CD4-positive, alpha-beta T cell treated with Interleukin-2 at 100 ng/mL for 4 hours (primary cell): ENCODE data around the gene UVSSA.

Source experiments
- DNase-seq: peaks from one replicate; pipeline ENCODE4 v3.0.0-alpha.2; 2020; ENCODE audit warnings: low spot score

Gene UVSSA

DNA sequence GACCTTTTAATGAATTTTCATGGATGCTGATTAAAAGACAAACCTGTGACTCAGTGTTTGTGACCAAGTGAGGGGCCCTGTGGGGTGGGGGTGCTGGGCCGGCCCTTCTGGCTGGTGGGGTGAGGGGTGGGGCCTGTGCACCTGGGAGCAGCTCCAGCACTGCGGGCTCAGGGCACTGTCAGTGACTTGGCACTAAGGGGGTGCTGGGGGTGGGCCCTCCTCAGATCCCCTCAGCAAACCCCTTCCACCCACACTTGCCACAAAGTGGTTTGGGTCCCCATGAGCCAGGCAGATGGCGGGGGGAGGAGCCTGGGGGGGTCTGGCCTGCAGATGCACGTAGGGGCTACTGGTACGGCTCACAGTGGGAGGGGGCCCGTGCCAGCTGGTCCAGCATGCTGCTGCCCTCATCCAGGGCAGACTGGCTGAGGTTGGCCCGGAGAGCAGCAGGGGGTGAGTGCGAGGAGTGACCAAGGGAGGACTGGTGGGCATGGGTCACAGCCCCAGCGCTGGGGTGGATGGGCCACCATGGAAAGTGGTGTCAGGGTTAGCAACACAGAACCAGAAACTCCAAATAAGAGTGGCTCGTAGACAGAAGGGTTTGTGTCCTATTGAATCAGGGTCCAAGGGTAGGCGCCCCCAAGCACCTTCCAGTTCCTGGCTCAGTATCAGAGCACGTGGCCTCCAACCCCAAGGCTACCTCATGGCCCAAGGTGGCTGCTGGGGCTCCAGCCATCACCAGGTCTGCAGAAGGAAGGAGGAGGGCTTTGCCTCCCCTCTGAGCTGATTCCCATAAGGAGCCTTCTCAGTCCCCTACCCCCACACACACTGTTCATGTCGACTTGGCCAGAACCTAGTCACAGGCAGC, 49.2 kb downstream of the UVSSA start:
- no peak for DNase-seq

DNA sequence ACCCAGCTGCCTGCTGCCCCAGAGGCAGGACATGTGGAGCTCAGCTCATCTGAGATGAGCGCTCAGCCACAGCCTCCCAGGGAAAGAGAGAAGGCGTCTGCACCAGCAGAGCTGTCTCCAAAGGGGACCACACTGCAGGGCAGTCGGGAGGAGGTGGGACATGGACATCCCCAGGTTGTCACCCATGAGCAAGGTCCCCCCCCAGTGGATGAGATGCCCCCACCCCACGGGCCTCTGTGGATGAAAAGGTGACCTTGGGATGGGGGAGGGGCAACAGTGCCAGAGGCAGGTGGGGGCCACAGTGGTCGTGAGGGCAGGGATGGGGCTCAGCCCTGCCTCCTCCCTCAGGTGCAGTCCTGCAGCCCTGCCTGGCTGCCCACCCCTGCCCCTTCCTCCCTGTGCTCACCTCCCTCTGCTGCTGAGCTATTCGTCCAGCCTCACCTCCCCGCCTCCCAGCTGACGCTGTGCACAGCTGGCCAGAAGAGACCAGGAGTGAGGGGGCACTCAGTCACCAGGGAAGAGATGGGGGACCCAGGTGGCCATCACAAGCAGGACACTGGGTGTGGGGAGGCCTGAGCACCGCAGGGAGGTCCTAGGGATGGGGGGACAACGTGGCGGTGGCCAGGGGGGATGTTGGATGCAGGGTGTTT, 49.9 kb downstream of the UVSSA start:
- no peak for DNase-seq

DNA sequence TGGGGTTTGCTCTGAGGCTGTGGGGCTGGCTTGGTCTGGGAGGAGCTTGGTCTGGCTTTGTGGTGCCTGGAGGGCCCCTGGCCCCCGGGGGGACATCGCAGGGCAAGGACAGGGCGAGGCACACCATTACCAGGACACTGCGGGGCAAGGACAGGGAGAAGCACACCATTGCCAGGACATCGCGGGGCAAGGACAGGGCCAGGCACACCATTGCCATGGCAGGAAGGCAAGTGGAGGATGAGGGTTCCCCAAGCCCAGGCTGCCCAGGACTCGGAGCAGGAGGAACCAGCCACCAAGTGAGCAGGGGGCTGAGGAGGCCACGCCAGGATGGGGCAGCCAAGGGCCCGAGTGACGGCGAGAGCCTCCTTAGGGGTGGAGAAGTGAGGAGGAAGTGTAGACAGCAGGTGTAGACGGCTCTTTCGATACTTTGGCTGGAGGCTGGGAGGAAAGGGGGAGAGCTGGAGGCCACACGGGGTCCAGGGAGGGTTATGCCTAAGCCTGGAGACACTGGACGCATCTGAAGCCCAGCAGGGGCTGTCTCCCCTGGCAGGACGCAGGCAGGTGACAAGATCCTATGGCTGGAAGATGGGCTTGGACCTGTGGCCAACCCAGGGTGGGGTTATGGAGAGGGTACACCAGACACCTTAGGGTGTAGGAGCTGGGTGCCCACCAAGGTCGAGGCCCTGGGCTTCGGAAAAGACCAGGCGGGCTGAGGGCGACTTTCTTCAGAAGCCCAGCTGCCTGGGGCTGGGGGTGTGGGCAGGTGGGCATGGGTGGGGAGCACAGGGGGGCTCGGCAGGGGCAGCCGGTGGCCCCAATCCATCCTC, 51.9 kb downstream of the UVSSA start:
- no peak for DNase-seq

DNA sequence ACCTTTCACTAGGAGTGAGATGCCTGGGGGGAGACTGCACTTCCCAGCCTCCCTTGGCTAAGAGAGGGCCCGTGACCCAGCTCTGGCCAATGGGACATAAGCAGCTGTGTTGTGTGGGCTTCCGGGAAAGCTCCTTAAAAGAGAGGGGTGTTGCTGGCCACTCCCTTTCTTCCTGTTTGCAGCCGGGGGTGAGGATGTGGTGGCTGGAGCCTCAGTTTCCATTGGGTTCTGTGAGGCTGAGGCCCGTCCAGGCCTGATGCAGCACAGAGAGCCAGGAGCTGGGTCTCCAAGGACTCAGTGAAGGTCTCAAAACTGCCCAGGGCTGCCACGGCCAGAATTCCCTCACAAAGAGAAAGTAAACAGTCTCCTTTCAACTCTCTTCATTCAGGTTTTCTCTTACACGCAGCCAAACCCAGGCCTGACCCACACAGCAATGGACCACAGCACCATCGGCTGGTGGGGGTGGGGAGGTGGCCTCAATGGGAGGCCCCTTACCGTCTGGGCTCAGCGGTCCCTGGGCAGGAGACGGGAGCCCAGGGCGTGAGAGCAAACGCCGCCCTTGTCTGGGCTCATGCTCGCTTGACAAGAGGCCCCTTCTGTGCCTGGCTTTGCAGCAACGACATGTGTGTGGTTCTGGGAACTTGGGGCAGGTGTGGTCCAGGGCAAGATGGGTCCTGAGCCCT, 52.6 kb downstream of the UVSSA start:
- DNase-seq = no peak

DNA sequence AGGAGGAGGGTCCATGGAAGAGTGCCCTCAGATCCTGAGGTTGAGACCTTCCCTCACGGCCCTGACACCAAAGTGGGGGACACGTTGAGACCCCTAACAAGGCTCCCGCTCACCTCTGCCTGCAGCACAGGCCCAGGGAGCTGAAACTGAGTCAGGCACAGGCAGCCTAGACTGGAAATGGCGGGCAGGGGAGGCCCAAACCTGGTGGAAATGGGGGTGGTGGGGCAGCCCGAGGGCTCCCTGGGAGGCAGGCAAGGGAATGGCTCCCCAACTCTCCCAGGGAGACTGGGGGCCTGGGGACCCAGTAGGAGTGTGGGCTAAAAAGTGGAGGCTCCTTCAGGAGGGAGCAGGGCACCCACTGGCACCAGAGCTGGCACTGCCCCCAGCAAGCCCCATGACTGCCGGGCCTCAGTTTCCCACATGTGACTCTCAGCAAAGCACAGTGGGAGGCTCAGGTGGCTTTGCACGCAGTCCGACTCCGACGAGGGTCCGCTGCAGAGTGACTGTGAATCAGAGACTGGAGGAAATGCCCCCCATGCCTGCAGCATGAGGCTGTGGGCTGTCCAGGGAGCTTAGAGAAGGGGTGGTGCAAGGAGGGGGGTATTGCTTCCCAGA, 53.3 kb downstream of the UVSSA start:
- DNase-seq = no peak

DNA sequence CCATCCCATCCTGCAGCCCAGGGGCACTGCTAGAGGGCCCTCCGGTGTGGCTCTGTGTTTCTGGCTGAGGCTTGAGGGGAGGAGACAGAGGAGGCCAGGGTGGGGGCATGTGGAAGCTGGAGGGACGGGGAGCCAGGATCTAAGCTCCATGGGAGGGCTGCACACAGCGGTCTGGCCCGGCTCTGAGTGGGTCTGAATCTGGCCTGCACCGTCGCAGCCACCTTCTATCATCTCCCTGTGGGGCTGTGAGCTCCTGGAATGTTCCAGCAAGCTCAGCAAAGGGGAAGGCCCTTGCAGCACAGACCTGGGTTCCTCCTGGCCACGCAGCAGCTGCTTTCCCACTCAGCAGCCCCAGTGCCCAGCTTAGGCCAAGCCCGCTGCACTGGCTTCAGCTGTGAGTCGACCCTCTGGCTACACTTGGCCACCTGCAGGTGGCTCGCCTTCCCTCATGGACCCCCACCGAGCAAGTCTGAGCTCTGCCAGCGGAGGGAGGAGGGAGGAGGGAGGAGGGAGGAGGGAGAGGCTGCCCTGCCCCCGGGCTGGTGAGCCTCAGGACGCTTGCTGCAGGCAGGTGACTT, 53.9 kb downstream of the UVSSA start:
- DNase-seq = no peak

DNA sequence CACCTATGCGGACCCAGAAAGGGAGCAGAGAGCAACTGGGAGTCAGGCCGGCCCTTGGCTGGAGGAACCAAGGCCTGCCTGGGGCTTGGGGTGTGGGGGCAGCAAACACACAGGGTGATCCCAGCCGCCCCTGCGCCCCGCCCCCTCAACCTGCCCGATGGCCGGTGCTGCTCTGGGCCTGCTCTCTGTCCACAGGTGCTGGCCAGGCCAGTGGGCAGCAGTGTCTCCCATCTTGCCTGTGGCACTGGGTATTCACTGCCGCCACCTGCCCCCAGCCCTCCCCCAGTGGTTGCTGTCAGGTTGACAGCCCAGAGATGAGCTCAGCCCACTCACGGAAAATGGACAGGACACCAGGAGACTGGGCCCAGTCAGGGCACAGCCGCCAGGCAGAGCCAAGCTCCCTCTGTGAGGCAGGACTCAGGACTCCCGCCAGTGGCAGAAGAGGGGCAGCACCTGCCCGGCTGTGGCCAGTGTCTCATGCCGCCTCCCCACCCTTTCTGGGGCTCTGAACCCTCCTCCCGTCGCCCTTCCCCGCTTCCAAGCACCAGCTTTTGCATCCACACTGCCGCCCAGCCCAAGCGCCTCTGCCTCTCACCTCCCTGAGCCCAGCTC, 54.5 kb downstream of the UVSSA start:
- no peak for DNase-seq

DNA sequence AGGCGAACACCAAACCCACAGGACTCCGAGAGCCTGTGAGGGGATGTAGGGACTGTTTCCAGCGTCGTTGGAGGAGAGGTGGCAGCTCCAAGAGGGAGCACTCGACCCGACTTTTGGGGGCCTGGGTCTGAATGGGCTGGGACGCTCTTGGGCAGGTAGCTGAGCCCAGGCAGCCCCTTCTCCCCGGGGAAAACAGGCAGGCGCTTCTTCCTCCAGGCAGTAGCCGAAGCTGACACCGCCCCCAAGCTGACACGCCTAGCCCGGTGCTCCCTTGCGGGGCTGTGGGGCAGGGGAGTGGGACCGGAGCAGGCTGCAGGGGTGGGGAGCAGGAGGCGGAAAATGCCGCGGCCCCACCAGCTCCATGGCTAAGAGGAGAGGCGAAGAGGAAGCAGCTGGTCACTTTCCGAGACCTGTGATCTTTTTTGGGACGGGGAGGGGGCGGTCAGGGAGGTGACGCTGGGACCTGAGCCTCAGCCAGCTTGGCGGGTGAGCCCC, 55.1 kb downstream of the UVSSA start:
- no peak for DNase-seq

DNA sequence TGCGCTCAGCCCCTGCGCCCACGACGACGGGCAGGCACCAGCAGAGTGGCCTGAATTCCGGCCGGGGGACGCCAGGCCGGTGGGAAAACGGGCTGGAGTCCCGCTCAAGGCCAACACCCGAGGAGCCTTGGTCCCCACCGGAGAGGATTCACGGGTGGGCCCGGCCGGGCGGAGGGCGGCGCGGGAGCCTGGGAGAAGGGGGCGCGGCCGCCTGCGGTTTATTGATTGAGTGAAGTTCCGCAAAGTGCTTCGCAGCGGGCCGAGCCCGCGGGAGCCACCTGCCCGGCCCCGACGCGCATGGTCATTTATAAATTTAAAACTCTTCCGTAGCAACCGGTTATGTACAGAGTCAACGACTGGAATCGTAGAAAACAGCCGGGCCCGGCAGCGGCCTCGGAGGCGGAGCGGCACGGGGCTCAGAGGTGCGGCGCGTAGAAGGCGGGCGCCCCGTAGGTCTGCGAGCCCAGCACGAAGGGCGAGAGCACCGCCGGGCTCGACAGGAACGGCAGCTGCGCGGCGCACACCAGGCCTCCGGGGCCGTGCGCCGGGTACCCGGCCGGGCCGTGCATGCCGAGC, 55.6 kb downstream of the UVSSA start:
- no peak for DNase-seq

DNA sequence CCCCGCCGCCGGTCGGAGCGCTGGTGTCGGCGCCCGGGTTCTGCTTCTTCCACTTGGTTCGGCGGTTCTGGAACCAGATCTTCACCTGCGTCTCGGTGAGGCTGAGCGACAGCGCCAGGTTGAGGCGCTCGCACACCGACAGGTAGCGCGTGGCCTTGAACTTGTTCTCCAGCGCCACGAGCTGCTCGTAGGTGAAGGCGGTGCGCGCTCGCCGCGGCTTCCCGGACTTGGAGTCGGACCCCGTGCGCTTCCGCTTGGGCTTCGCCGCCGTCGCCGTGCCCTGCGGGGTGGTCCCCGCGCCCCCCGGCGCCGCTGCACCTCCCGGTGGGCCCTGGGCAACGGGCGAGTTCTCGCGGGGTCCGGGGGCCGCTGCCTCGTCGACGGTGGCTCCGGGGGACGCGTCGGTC, 56.2 kb downstream of the UVSSA start:
- no peak for DNase-seq

DNA sequence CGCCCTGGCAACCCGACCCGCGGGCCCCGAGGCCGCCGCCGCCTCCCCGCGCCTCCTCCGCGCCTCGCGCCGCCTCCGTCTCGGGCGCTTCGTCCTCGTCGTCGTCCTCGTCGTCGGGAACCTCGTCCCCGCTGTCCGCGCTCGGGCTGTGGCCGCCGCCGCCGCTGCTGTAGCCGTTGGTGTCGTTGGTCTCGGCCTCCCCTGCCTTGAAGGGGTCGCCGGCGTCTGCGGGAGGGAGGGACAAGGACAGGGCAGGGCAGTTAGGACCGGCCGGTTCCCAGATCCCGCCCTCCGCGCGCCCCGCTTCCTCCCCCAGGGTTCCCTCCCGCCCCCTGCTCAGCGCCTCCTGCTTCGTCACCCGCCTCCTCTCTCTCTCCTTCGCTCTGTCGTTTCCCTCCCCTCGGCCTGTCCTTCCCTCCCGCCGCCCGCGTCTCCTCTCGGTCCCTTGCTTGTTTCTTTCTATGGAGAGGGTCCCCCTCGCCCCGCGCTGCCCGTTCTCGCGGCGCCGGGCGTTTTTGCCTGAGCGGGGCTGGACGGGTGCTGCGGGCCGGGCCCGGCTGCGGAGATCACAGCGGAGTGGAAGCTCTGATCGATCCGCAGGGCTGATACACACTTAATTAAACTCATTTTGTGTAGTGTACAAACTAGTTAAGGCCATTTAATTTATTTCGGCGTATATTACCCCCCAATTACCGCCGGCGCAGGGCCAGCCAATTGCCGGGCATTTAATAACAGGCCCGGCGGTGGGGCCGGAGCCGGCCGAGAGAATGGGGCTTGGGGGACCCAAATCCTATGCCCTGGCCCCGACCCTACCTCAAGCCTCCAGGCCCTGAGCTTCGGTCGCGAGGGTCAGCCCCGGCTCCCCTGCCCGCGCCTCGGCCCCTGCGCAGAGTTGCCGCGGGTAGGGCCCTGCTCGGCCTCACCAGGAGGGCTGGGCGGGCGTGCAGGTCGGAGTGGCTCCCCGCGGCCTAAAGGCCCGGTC, 56.9 kb downstream of the UVSSA start:
- no peak for DNase-seq

DNA sequence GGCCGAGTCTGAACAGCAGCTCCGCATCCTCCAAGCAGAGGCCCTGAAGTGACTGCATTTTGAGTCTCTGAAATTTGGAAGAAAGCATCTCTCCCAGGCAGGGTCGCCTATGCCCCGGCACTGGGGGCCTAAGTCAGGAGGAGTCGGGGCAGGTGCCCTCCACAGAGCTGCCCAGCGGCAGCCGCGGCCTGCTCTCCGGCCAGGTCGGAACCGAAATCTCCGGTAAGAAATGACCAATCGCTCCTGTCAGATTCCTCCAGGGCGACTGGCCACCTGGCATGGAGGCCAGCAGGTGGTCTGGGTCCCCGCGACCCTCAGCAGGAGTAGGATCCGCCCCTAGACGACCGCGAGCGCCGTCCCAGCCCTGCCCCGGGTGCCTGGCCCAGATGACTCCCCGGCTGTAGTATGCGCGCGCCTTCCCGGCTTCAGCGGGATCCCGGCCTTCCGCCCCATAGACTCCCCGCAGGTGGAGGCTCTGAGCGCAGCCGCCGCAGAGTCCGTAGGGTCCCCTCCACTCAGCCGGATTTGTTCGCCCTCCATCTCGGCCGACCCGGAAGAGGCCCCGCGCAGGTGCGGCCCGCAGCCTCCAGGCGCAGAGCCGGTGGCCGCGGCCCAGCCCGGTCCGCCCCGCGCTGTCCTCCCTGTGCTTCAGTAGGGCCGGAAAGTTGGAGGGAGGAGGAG, 57.7 kb downstream of the UVSSA start:
- no peak for DNase-seq

DNA sequence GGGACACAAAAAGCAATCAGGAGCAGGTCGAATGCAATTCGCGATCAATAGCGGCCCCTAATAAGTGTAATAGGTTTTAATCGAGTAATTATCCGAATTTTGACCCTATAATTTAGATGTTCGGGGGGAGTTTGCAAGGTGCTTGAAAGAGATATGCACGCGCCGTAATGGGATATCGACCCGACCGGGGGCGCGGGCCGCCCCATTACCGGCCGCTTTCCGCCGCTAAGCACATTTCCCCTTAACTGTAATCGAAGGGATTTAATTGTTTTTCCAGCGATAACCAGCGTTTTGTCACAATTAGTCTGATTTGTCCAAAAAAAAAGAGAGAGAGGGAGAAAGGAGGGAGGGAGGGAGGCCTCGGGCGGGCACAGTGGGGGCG, 58.2 kb downstream of the UVSSA start:
- no peak for DNase-seq

DNA sequence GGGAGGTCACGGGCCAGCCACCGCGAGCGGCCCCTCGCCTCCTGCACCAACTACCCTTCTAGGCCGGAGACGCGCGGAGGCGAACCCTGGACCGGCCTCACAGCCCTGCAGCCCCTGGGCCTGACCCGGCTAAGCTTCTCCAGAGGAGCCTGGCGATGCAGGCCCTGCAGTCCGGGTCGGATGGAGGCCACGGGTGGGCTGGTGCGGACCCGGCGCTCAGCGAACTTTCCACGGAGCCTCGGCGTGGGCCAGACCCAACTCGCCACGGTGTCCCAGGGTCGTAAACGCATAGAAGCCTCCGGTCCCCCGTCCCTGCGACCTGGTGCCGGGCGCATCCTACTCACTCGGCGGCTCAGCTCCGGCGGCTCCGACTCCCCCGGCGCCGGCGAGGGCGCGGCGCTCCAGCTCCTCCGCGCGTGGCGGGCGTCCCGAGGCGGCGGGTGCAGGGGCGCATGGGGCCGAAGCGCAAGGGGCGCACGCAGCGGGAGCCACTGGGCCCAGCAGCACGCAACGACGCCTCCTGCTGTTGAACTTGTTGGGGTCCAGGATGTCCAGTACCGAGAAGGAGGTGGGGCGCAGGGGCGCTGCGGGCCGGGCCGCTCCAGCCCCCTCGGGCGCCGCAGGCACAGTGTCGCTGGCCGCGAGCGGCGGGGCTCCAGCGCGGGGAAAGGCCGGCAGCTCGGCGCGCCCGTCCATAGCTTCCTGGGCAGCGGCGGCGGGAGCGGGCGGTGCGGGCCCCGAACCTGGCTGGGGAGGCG, 58.8 kb downstream of the UVSSA start:
- no peak for DNase-seq

DNA sequence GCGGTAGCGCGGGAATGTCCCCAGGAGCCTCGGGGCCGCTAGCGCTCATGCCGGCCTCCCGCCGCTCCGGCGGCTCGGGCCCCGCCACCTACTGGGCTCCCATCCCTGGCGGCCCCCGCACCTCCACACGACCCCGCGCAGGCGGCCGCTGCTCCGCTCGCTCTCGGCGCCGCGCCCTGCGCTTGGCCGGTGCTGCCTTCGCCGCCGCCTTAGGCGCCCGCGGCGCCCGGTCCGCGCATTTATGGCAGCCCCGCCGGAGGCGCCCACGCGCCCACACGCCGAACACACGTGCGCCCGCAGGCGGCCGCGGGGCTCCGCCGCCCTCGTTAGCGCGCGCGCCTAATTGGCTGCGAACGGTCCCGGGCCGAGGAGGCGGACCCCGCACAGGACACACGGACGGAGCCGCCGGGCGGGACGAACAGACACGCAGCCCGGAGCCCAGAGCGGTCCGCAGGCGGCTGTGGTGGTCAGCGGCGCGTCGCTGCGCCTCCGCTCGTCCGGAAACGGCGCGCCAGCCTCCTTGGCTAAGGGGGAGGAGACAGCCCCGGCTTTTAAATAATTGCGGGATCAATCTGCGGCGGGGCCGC, 59.5 kb downstream of the UVSSA start, which contains the start of gene NKX1-1:
TSS of gene NKX1-1 (minus strand) at position 49 of the 587 bp plus-strand sequence. CDS start at position 49, 0 bp downstream.
- no peak for DNase-seq

DNA sequence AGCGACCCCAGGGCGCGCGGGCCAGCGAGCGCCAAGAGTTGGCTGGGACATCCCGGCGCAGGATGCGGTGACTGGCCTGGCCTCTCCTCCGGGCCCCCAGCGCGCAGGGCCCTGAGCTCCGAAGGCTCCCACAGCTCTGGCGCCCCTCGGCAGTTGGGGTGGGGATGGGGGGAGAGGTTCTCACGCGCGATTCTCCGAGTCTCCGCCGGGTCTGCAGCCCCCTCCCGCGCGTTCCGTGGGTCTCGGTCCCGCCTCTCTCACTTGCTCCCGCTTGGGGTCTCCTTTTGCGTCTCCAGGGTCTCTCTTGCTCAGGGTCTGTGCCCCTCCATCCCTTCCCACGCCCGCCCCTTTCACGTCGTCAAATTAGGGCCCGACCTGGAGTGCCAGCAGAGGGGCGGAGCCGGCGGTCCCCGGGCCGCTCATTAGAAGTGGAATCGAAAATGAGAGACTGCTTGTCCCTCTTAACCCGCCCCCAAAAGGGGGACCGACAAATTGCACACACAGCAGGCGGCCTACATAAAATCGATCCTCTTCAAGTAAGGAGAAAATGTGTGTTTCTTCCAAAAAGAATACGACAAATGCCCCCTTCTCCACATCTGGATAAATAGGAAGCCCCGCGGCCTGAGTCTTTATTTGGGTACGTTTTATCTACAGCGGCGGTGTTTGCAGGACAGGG, 60.1 kb downstream of the UVSSA start:
- no peak for DNase-seq
